ENCODE data around the gene NLRP5.

DNA sequence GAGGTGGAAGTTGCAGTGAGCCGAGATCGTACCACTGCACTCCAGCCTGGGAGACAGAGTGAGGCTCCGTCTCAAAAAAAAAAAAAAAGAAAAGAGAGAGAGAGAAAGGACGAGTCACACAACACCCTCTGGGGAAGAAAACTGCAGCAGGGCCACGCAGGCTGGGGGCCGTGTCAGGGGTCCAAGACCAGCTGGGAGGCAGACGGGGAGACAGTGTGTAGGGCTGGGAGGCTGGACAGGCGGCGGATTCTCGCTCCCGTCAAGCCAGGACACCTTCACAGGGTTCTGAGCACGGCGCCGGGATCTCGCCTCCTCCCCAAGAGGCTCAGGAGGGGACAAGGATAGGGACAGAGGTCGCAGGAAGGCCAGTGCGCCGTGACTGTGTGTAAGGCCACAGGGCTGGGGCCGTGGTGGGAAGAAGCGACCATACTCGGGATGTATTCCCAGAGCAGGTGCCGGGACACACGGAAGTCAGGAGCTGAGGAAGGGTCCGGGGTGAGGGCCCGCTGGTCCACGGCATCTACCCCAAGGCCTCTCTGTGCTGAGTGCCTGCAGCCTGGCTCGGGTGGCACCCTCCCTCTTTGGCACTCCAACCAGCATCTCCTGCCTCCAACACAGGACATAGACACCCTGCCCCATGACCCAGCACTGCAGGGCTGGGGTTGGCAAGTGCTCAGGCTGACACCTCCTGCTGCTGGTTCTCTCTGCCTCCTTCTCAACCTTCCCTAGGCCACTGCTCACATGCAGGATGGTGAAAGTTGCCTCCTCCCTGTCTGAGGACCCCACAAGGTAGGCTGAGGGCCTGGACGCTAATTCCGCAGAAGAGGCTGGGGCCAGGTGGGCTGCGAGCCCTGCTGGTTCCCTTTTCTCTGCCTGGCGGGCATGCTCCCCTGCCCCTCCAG is 113.3 kb downstream of the NLRP5 start:
- TF ChIP-seq, protein P1, sequence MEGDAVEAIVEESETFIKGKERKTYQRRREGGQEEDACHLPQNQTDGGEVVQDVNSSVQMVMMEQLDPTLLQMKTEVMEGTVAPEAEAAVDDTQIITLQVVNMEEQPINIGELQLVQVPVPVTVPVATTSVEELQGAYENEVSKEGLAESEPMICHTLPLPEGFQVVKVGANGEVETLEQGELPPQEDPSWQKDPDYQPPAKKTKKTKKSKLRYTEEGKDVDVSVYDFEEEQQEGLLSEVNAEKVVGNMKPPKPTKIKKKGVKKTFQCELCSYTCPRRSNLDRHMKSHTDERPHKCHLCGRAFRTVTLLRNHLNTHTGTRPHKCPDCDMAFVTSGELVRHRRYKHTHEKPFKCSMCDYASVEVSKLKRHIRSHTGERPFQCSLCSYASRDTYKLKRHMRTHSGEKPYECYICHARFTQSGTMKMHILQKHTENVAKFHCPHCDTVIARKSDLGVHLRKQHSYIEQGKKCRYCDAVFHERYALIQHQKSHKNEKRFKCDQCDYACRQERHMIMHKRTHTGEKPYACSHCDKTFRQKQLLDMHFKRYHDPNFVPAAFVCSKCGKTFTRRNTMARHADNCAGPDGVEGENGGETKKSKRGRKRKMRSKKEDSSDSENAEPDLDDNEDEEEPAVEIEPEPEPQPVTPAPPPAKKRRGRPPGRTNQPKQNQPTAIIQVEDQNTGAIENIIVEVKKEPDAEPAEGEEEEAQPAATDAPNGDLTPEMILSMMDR (IDR thresholded peaks at IDR 0.05), result no peak
- no peak for TF ChIP-seq EP300 (IDR thresholded peaks at IDR 0.05)
